Epithelial cell of esophagus (primary cell): Measurements from ENCODE around the gene PGM2.

Source experiments
- DNase-seq: peaks from one replicate; pipeline ENCODE4 v3.0.0; 2010; ENCODE audit warnings: low read depth
- H3K4me3 ChIP-seq: 2 replicates; pipeline ENCODE4 v1.5.1; 2011; ENCODE audit warnings: mild to moderate bottlenecking, low read length, control low read depth
- TF ChIP-seq, protein P1 (sequence below): IDR thresholded peaks from 2 replicates; pipeline ENCODE4 v1.5.1; 2011; ENCODE audit warnings: low read depth, mild to moderate bottlenecking, low read length, control low read depth, inconsistent platforms; ENCODE audit not compliant: insufficient read depth; ENCODE audit errors: missing control alignments

PGM2 gene

DNA sequence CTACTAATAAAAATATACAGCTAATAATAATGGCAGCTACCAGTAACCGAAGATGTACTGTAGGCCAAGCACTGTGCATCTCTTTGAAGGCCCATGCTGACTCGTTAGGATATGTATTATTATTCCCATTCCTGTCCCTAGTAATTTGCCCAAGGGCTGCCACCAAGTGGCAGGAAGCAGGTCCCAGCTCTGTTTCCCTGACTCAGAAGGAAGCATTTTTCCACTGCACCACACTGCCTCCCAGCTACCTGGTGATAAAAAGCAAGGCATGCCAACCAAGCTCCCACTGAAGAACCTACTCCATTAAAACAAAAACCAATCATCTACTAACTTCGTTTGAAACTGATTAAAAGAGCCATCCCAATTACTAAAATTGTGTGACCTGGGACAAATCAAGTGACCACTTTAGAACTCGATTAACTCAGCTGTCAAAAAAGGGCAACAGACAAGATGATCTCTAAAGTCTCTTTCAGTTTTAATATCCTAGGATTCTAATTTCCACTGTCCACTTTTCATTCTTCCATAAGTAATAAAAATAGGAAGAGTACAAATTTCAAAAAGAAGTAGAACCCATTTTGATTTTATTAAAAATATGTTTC, 24.3 kb upstream of the PGM2 start:
- TF ChIP-seq, protein P1, sequence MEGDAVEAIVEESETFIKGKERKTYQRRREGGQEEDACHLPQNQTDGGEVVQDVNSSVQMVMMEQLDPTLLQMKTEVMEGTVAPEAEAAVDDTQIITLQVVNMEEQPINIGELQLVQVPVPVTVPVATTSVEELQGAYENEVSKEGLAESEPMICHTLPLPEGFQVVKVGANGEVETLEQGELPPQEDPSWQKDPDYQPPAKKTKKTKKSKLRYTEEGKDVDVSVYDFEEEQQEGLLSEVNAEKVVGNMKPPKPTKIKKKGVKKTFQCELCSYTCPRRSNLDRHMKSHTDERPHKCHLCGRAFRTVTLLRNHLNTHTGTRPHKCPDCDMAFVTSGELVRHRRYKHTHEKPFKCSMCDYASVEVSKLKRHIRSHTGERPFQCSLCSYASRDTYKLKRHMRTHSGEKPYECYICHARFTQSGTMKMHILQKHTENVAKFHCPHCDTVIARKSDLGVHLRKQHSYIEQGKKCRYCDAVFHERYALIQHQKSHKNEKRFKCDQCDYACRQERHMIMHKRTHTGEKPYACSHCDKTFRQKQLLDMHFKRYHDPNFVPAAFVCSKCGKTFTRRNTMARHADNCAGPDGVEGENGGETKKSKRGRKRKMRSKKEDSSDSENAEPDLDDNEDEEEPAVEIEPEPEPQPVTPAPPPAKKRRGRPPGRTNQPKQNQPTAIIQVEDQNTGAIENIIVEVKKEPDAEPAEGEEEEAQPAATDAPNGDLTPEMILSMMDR: peak; percentile 96

DNA sequence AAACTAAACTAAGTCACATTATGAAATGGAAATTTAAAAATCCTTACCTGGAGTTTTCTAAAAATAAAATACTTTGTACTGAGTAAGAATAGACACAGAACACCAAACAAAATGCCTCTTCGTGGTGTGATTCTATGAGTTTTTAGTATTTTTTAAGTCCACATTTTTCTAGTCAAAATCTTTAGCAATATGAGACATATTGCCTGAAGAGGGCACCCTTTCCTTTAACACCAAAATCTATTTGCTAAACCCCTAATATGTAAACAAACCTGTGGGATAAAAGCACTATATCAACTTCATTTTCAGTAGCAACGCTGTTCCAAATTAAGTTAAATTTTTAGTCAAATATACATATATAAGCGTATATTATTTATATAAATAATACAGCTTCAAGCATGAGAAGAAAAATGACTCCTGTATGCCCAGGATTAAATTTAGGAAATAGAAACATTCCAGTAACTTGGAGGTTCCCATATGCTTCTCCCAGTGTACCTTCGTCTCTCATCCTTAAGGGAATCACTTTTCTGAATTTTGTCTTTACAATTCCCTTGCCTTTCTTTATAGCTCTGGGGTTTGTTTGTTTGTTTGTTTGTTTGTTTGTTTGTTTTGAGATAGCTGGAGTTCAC, 23.0 kb upstream of the PGM2 start:
- TF ChIP-seq, protein P1: peak; percentile 32
- DNase-seq: peak; percentile 65
- H3K4me3 ChIP-seq: no peak overlapping the region

More for the DNA sequence above, 24.3 kb upstream of the PGM2 start:
- no peak overlapping the region for H3K4me3 ChIP-seq
- DNase-seq: peak; percentile 87

DNA sequence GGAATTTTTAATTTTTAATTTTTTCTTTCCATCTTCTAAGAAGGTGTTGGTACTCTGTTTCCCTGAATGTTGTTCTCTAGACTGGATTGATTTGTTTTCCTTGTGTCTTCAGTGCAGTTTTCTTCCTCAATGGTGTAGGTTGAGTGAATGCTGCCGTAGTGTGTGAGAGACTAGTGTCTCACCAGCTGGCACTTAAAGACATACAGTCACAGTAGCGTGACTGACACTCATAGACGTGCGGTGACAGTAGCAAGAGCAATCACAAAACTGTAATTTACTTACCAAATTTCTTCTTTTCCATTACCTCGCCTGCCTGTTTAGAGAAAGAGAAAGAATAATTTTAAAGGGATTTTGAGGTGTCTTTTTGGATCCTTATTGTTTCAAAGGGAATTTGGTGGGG, 21.4 kb upstream of the PGM2 start:
- no peak overlapping the region for H3K4me3 ChIP-seq
- no peak for DNase-seq
- TF ChIP-seq, protein P1: no peak

DNA sequence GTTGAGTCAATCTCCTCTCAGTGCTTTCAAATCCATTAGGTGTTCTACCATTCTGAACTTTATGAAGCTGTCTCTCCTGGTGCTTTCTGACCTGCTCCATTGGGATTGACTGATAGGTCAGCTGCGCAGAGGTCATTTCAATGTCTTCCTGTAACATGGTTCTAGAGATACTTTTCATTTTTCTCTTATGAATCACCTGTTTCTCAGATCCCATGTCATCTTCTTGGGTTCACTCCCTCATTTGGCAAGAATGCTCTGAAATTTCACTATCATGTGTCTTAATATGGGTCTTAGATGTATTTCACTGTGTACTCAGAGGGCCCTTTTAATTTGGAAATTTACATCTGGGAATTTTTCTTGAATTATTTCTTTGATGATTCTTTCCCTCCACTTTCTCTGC, 13.8 kb upstream of the PGM2 start:
- TF ChIP-seq, protein P1: no peak
- DNase-seq: peak; percentile 45
- no peak overlapping the region for H3K4me3 ChIP-seq

GRCh38 chr4:37815591-37815990, 10.9 kb upstream of the PGM2 start:
- TF ChIP-seq, protein P1: no peak
- DNase-seq: no peak
- no peak overlapping the region for H3K4me3 ChIP-seq

DNA sequence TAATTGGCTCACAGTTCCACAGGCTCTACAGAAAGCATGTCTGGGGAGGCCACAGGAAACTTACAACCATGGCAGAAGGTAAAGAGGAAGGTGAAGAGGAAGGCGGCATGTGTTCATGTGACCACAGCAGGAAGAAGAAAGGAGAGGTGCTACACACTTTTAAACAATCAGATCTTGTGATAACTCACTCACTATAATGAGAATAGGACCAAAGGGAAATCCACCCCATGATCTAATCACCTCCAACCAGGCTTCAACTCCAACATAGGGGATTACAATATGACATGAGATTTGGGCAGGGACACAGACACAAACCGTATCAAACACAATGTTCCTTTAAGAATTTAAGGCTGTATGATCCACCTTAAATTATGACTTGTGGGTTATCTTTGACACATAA, 10.5 kb upstream of the PGM2 start:
- TF ChIP-seq, protein P1: no peak
- H3K4me3 ChIP-seq: no peak overlapping the region
- no peak for DNase-seq

DNA sequence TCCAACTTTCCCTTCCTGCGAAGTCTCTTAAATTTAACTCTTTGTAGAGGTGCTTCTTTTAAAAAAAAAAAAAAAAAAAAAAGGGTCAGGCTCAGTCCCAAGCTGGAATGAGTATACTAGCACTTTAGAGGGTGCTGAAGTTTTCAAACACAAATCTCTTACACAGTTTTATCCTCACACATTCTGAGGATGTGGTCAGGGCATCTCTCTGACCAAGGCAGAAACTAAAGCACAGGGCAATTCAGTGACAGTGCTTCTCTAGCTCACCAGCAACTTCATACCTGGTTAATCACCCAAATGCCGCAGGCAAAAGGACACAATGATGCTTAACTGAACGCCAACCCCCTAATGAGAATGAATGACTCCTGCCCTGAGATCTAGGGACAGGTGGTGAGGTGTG, 9.8 kb upstream of the PGM2 start:
- no peak for DNase-seq
- TF ChIP-seq, protein P1: no peak
- no peak overlapping the region for H3K4me3 ChIP-seq
